HG02852 (cell line): ENCODE results near the gene C3orf38.
"Not testable (repeated sequence)": the region's sequence is repeated elsewhere in the genome, so short reads cannot be mapped to it uniquely, and the experiment has no call there.

Experiments
- ATAC-seq: cut with Tn5 transposase; IDR thresholded peaks from one replicate; pipeline ENCODE4 v1.9.1; 2021; ENCODE audit warnings: mild to moderate bottlenecking, moderate library complexity; ENCODE audit not compliant: unreplicated experiment

C3orf38 gene

GRCh38 chr3:88149509-88150362 lies at the start of gene C3orf38:
Gene C3orf38 (plus strand): TSS chr3:88149959. CDS start chr3:88150053, 94 bp downstream.
- peak; percentile 74 for ATAC-seq

DNA sequence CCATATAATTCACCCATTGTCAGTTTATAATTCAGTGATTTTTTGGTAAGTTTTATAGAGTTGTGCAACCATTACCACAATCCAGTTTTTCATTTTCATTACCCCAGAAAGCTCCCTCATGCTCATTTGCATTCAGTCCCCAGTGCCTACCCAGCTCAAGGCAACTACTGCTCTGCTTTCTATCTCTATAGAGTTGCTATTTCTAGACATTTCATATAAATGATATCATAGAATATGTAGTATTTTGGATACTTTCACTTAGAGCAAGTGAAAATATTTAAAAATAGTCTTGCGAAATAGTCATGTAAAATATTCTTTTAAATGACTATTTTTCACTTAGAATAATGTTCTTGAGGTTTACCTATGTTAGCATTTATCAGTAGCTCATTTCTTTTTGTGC lies 48.6 kb upstream of the C3orf38 start:
- ATAC-seq, result peak; percentile 89

GRCh38 chr3:88105325-88105724 lies 44.4 kb upstream of the C3orf38 start:
- ATAC-seq, result no peak

GRCh38 chr3:88112289-88112688 lies 37.5 kb upstream of the C3orf38 start:
- no peak for ATAC-seq

- ATAC-seq, result peak; percentile 93
These were observed 36.2 kb upstream of the C3orf38 start for GRCh38 chr3:88113311-88114162.

- ATAC-seq, result no peak
These were observed 34.7 kb upstream of the C3orf38 start for GRCh38 chr3:88114878-88115549.

GRCh38 chr3:88117683-88118082 lies 32.1 kb upstream of the C3orf38 start:
- ATAC-seq, result no peak

GRCh38 chr3:88118603-88119002 lies 31.2 kb upstream of the C3orf38 start:
- ATAC-seq, result not testable (repeated sequence)

DNA sequence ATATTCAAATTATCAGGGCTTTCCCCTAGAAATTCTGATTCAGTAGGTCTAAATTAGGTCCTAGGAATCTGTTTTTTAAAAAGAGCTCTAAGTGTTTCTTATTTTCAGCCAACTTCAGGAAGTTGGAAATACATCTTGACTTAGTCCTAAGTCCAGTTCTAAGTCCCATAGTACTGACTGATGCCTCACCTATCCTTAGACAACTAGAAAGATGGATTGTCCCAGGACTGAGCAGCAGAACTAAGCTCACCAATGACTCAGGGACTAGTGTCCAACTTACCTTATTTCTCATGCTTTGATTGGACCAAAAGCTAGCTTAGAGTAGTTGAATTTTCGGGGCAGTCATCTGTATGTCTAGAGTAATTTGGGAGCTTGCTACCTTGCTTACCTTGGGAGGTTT lies 26.2 kb upstream of the C3orf38 start:
- no peak for ATAC-seq

- ATAC-seq, result no peak
These were observed 18.1 kb upstream of the C3orf38 start for GRCh38 chr3:88131695-88132094.

- no peak for ATAC-seq
These were observed 16.9 kb upstream of the C3orf38 start for GRCh38 chr3:88132894-88133293.

DNA sequence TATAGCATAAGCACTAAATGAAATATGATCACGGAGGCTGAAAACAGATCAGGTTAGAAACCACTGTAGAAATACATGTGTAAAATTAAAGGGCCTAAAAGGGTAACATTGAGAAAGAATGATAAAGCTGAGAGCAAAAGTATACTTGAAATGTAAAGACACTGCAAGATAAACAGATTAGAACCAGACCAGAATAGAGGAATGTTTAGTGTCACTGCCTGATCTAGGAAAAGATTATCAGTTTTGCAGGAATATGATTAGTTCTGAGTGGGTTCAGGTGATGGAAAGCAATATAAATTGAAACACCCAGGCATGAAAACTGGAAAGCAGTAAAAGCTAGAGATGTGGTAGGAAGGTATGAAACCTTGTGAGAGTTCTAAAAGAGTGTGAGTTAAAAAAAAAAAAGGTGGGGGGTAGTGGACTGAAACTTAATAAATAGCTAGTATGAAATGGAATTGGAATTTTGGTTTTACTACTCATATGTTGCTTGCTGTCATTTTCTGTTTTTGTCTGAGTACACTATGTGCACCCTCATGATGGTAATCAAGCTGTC lies 16.0 kb upstream of the C3orf38 start:
- no peak for ATAC-seq

DNA sequence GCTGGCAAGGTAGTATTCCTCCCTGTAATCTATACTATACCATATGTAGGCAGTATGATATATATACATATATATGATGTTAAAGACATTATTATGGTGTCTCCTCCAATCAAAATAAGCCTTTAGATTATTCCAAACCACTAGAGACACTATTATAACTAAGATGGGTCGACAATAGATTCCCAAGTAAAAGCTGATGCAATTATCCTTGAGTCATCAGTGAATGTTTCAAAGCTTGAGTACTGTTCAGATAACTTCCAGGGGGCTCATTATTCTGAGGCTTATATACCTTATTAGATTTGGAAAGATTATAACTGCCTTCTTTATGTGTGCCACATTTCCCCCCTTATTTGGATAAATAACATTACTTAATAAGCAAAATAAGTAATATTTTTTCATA lies 11.9 kb upstream of the C3orf38 start:
- no peak for ATAC-seq

GRCh38 chr3:88141458-88142083 lies 8.2 kb upstream of the C3orf38 start:
- no peak for ATAC-seq

DNA sequence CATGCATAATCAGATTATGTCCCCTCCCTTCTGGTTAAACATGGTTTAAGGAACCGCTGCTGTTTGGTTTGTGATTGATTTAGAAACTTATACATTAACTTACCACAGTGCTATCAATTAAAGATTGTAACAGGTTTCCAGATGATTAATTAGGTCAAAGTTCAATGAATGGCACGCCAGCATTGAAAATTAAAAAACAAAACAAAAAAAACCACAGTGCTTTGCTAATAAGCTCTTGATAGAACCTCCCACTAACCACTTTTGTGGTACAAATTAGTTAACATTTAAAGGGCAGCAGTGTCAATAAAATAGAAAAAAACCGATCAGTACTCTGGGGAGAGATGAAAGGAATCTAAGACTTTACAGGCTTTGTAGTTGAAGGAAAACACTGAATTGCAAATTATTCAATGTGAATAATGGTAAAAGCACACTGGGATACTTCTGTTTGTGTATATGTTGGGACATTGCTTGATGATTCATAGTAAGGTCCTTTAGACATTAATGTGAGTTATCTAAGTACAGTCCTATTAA lies 7.6 kb upstream of the C3orf38 start:
- ATAC-seq, result no peak

- no peak for ATAC-seq
These were observed 2.5 kb upstream of the C3orf38 start for GRCh38 chr3:88147261-88147660.

DNA sequence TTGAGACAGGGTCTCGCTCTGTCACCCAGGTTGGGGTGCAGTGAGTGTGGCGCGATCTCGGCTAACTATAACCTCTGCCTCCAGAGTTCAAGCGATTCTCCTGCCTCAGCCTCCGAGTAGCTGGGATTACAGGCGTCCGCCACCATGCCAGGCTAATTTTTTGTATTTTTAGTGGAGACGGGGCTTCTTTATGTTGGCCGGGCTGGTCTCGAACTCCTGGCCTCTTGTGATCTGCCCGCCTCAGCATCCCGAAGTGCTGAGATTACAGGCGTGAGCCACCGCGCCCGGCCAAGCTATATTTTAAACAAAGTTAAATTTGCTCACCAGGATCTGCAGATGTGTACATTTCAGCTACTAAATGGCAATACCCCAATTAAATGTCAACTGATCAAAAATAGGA lies 1.1 kb upstream of the C3orf38 start:
- ATAC-seq, result no peak

GRCh38 chr3:88149101-88149508 lies 654 bp upstream of the C3orf38 start:
- peak; percentile 6 for ATAC-seq

DNA sequence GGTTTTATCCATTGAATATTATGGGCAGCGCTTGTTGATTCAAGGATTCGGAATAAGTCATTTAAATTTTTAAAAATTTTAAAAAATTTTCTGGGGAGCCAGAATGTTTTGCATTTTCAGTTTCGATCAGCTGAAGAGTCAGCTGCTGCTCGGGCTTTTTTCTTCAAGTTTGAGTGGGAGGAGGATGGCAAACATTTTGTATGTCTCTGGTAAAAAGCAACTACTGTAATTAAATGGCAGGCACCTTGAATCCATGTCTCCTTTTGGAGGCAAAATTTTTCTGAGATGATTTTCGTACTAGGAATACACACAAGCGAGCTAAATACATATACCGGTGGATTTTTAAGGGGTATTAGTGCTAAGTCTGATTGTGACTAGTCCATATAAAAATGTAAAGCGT lies 612 bp downstream of the C3orf38 start:
- ATAC-seq, result peak; percentile 30

- no peak for ATAC-seq
These were observed 1.0 kb downstream of the C3orf38 start for GRCh38 chr3:88150806-88151205.
